CD4-positive, alpha-beta T cell (primary cell): ENCODE results near the gene DENND1A. TPM values are rescaled to one million over a fixed set of nuclear protein-coding genes. Genes with fewer than 3 reads are reported as not detected.

ENCODE experiments used
- ATAC-seq: fragments of 200-7000 bp; cut with Tn5 transposase; one replicate; pipeline ENCODE4 v1.10.0; 2022; ENCODE audit warnings: mild to moderate bottlenecking; ENCODE audit not compliant: poor library complexity
- CTCF ChIA-PET: fragments of 350-600 bp; sonication (Branson Sonifier 250); formaldehyde crosslinking; loops from one replicate; lab custom pipeline; 2021; ENCODE audit warnings: antibody characterized with exemption, inconsistent platforms; lab: Charles Lee
- POLR2A ChIA-PET: fragments of 350-600 bp; sonication (Branson Sonifier 250); formaldehyde crosslinking; loops from one replicate; lab custom pipeline; 2021; ENCODE audit warnings: antibody characterized with exemption, inconsistent platforms; lab: Charles Lee
- DNase-seq, 14 experiments: peaks; one replicate each; pipeline ENCODE4 v3.0.0-alpha.2; 2013 to 2020; ENCODE audit warnings: mixed read lengths in 2 of 14
- H3K27ac ChIP-seq, 2 donors: one replicate each; pipeline versions ENCODE4 v1.5.1 to v1.7.0; 2013; ENCODE audit warnings: low read length in 2 of 2, low read depth in 1 of 2, mild to moderate bottlenecking in 1 of 2
- H3K27me3 ChIP-seq, 2 experiments: 1 replicate in 1 of 2; 2 replicates in 1 of 2; pipeline versions ENCODE4 v1.6.1 to v1.7.0; 2013; ENCODE audit warnings: low read length in 2 of 2, control low read depth in 1 of 2, mild to moderate bottlenecking in 1 of 2, moderate library complexity in 1 of 2; ENCODE audit not compliant: insufficient read depth in 2 of 2, control insufficient read depth in 1 of 2
- H3K36me3 ChIP-seq: one replicate; pipeline ENCODE4 v1.6.1; 2013; ENCODE audit warnings: low read length, control low read depth; ENCODE audit not compliant: insufficient read depth
- H3K4me1 ChIP-seq: one replicate; pipeline ENCODE4 v1.6.1; 2013; ENCODE audit warnings: low read length, control low read depth; ENCODE audit not compliant: insufficient read depth
- H3K4me3 ChIP-seq: one replicate; pipeline ENCODE4 v1.5.1; 2013; ENCODE audit warnings: mild to moderate bottlenecking, low read length, moderate library complexity
- H3K9me3 ChIP-seq, 2 experiments: 1 replicate in 1 of 2; 2 replicates in 1 of 2; pipeline versions ENCODE4 v1.6.1 to v1.7.0; 2013; ENCODE audit warnings: low read length in 2 of 2, mild to moderate bottlenecking in 2 of 2, control low read depth in 1 of 2, moderate library complexity in 1 of 2; ENCODE audit not compliant: control insufficient read depth in 1 of 2, insufficient read depth in 1 of 2
- H3K27ac Mint-ChIP-seq: one replicate; pipeline ENCODE4 v1.8.0; 2020; ENCODE audit warnings: mixed read lengths
- H3K27me3 Mint-ChIP-seq: one replicate; pipeline ENCODE4 v1.8.0; 2021; ENCODE audit warnings: mixed read lengths
- H3K36me3 Mint-ChIP-seq: one replicate; pipeline ENCODE4 v1.8.0; 2021; ENCODE audit warnings: low read depth, mixed read lengths
- H3K4me1 Mint-ChIP-seq: one replicate; pipeline ENCODE4 v1.8.0; 2021; ENCODE audit warnings: low read depth, mixed read lengths
- H3K4me3 Mint-ChIP-seq: one replicate; pipeline ENCODE4 v1.8.0; 2020; ENCODE audit warnings: mild to moderate bottlenecking, mixed read lengths
- H3K9me3 Mint-ChIP-seq: one replicate; pipeline ENCODE4 v1.8.0; 2020; ENCODE audit warnings: mixed read lengths
- CTCF ChIP-seq: fragments of 200-600 bp; IDR thresholded peaks from one replicate; pipeline ENCODE4 v1.8.0; 2022; ENCODE audit warnings: antibody characterized with exemption, mild to moderate bottlenecking
- intact Hi-C, 2 experiments: fragments of 100-400 bp; cut with DNase I in 1 of 2; cut with micrococcal nuclease in 1 of 2; formaldehyde crosslinking; loops; one replicate each; pipeline versions ENCODE4 v1.15.1 to v1.9.0; 2023 to 2025; cut with DNase I, micrococcal nuclease
- total RNA-seq, 174 experiments: library from RNA in 2 of 174; stranded (reverse) in 2 of 174; gene quantifications; one replicate each; pipeline ENCODE4 v1.2.3 and lab custom pipeline; 2021 to 2026

DENND1A gene
- total RNA-seq, 2 experiments from 2014 or later: 20.0 to 20.6 TPM

GRCh38 chr9:123710299-123710698 is 219.6 kb downstream of the DENND1A start:
- H3K9me3 ChIP-seq: peaks cover 0 to 4% of the 10 kb centered on the region in 2 experiments
- no peak overlapping the region for H3K4me3 ChIP-seq
- Mint-ChIP-seq H3K4me1 (no peaks in the 10 kb centered on the region), H3K9me3 (peaks cover 2% of the 10 kb centered on the region), H3K4me3 (no peak overlapping the region), H3K36me3 (peaks cover 24% of the 10 kb centered on the region), H3K27ac (no peak overlapping the region), H3K27me3 (no peaks in the 10 kb centered on the region)
- H3K27me3 ChIP-seq: no peaks in the 10 kb centered on the region
- DNase-seq (no peak), ATAC-seq (no peak)
- ChIA-PET CTCF (no interaction called here), POLR2A (no interaction called here)
- H3K36me3 ChIP-seq: no peaks in the 10 kb centered on the region
- intact Hi-C loops: no loop called here
- TF ChIP-seq CTCF: no peak
- H3K4me1 ChIP-seq: no peaks in the 10 kb centered on the region
- no peak overlapping the region for H3K27ac ChIP-seq

GRCh38 chr9:123702483-123702882 is 227.4 kb downstream of the DENND1A start:
- no peak for TF ChIP-seq CTCF
- Histone ChIP-seq H3K36me3 (no peaks in the 10 kb centered on the region), H3K9me3 (peaks cover 10 to 22% of the 10 kb centered on the region in 2 experiments), H3K4me3 (no peak overlapping the region), H3K27ac (no peak overlapping the region), H3K4me1 (no peaks in the 10 kb centered on the region), H3K27me3 (no peaks in the 10 kb centered on the region)
- H3K4me3 Mint-ChIP-seq: no peak overlapping the region
- POLR2A ChIA-PET: no interaction called here
- no peaks in the 10 kb centered on the region for H3K4me1 Mint-ChIP-seq
- H3K36me3 Mint-ChIP-seq: peaks cover 63% of the 10 kb centered on the region
- DNase-seq (no peak), ATAC-seq (no peak)
- peaks cover 5% of the 10 kb centered on the region for H3K9me3 Mint-ChIP-seq
- CTCF ChIA-PET: no interaction called here
- intact Hi-C loops: no loop called here
- no peak overlapping the region for H3K27ac Mint-ChIP-seq
- H3K27me3 Mint-ChIP-seq: no peaks in the 10 kb centered on the region

- H3K4me1 ChIP-seq: no peaks in the 10 kb centered on the region
- H3K9me3 Mint-ChIP-seq: no peaks in the 10 kb centered on the region
- ChIA-PET POLR2A (no interaction called here), CTCF (interaction anchor here (1.2 kb wide), 1 partner anchor 10 kb away, joined by 3 read pairs; no protein-coding TSS in a partner anchor)
- H3K4me3 ChIP-seq: no peak overlapping the region
- ATAC-seq (no peak), DNase-seq (no peak)
- no peak overlapping the region for H3K27ac ChIP-seq
- H3K36me3 Mint-ChIP-seq: peaks cover 31% of the 10 kb centered on the region
- no peaks in the 10 kb centered on the region for H3K27me3 ChIP-seq
- H3K4me3 Mint-ChIP-seq: no peak overlapping the region
- no peaks in the 10 kb centered on the region for H3K4me1 Mint-ChIP-seq
- H3K9me3 ChIP-seq: peaks cover 1 to 11% of the 10 kb centered on the region in 2 experiments
- intact Hi-C loops: no loop called here
- no peak overlapping the region for H3K27ac Mint-ChIP-seq
- no peaks in the 10 kb centered on the region for H3K27me3 Mint-ChIP-seq
- TF ChIP-seq CTCF: no peak
- no peaks in the 10 kb centered on the region for H3K36me3 ChIP-seq
These were observed 232.2 kb downstream of the DENND1A start for GRCh38 chr9:123697686-123698085.
